ENCODE measurements around the gene SF3A2.

The SF3A2 gene

GRCh38 chr19:2270423-2271233 lies 34.0 kb downstream of the SF3A2 start:
- ATAC-seq = peak; percentile 25
- TF ChIP-seq PPARA (CRISPR knock-in tag; IDR thresholded peaks at IDR 0.05; ENCODE audit: borderline replicate concordance) (no peak), TOX (CRISPR knock-in tag; IDR thresholded peaks at IDR 0.05; ENCODE audit: borderline replicate concordance) (no peak), OSR1 (CRISPR knock-in tag; IDR thresholded peaks at IDR 0.05) (no peak), ARNTL (CRISPR knock-in tag; IDR thresholded peaks at IDR 0.05; ENCODE audit: borderline replicate concordance, low read depth) (no peak), ISL1 (CRISPR knock-in tag; IDR thresholded peaks at IDR 0.05) (no peak), ZFP3 (CRISPR knock-in tag; IDR thresholded peaks at IDR 0.05) (no peak), ESRRG (CRISPR knock-in tag; IDR thresholded peaks at IDR 0.05) (no peak), ZFP30 (CRISPR knock-in tag; IDR thresholded peaks at IDR 0.05) (no peak), ZNF8 (CRISPR knock-in tag; IDR thresholded peaks at IDR 0.05) (no peak), BACH2 (CRISPR knock-in tag; IDR thresholded peaks at IDR 0.05; ENCODE audit: borderline replicate concordance) (no peak), GLIS3 (CRISPR knock-in tag; IDR thresholded peaks at IDR 0.05) (no peak), TCF4 (CRISPR knock-in tag; IDR thresholded peaks at IDR 0.05; ENCODE audit: borderline replicate concordance) (no peak), ZNF70 (CRISPR knock-in tag; IDR thresholded peaks at IDR 0.05) (no peak), SNAI2 (CRISPR knock-in tag; IDR thresholded peaks at IDR 0.05) (no peak), POU6F1 (CRISPR knock-in tag; IDR thresholded peaks at IDR 0.05; ENCODE audit: borderline replicate concordance, low read depth) (no peak)
- TF ChIP-seq, protein P1, sequence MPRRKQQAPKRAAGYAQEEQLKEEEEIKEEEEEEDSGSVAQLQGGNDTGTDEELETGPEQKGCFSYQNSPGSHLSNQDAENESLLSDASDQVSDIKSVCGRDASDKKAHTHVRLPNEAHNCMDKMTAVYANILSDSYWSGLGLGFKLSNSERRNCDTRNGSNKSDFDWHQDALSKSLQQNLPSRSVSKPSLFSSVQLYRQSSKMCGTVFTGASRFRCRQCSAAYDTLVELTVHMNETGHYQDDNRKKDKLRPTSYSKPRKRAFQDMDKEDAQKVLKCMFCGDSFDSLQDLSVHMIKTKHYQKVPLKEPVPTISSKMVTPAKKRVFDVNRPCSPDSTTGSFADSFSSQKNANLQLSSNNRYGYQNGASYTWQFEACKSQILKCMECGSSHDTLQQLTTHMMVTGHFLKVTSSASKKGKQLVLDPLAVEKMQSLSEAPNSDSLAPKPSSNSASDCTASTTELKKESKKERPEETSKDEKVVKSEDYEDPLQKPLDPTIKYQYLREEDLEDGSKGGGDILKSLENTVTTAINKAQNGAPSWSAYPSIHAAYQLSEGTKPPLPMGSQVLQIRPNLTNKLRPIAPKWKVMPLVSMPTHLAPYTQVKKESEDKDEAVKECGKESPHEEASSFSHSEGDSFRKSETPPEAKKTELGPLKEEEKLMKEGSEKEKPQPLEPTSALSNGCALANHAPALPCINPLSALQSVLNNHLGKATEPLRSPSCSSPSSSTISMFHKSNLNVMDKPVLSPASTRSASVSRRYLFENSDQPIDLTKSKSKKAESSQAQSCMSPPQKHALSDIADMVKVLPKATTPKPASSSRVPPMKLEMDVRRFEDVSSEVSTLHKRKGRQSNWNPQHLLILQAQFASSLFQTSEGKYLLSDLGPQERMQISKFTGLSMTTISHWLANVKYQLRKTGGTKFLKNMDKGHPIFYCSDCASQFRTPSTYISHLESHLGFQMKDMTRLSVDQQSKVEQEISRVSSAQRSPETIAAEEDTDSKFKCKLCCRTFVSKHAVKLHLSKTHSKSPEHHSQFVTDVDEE (CRISPR knock-in tag; IDR thresholded peaks at IDR 0.05) = no peak
- TF ChIP-seq, protein P2, sequence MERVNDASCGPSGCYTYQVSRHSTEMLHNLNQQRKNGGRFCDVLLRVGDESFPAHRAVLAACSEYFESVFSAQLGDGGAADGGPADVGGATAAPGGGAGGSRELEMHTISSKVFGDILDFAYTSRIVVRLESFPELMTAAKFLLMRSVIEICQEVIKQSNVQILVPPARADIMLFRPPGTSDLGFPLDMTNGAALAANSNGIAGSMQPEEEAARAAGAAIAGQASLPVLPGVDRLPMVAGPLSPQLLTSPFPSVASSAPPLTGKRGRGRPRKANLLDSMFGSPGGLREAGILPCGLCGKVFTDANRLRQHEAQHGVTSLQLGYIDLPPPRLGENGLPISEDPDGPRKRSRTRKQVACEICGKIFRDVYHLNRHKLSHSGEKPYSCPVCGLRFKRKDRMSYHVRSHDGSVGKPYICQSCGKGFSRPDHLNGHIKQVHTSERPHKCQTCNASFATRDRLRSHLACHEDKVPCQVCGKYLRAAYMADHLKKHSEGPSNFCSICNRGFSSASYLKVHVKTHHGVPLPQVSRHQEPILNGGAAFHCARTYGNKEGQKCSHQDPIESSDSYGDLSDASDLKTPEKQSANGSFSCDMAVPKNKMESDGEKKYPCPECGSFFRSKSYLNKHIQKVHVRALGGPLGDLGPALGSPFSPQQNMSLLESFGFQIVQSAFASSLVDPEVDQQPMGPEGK (CRISPR knock-in tag; IDR thresholded peaks at IDR 0.05; ENCODE audit: borderline replicate concordance) = no peak

GRCh38 chr19:2271234-2272103 lies 34.8 kb downstream of the SF3A2 start:
- TF ChIP-seq TCF4 (CRISPR knock-in tag; IDR thresholded peaks at IDR 0.05; ENCODE audit: borderline replicate concordance) (no peak), ESRRG (CRISPR knock-in tag; IDR thresholded peaks at IDR 0.05) (no peak), SNAI2 (CRISPR knock-in tag; IDR thresholded peaks at IDR 0.05) (no peak), POU6F1 (CRISPR knock-in tag; IDR thresholded peaks at IDR 0.05; ENCODE audit: borderline replicate concordance, low read depth) (no peak), ZNF70 (CRISPR knock-in tag; IDR thresholded peaks at IDR 0.05) (no peak), PPARA (CRISPR knock-in tag; IDR thresholded peaks at IDR 0.05; ENCODE audit: borderline replicate concordance) (no peak), ARNTL (CRISPR knock-in tag; IDR thresholded peaks at IDR 0.05; ENCODE audit: borderline replicate concordance, low read depth) (no peak), CREB5 (CRISPR knock-in tag; IDR thresholded peaks at IDR 0.05; ENCODE audit: low read depth) (no peak), ISL1 (CRISPR knock-in tag; IDR thresholded peaks at IDR 0.05) (no peak), ZC3H10 (CRISPR knock-in tag; IDR thresholded peaks at IDR 0.05) (no peak)
- TF ChIP-seq, protein P2 (CRISPR knock-in tag; IDR thresholded peaks at IDR 0.05; ENCODE audit: borderline replicate concordance) = no peak
- TF ChIP-seq, protein P1 (CRISPR knock-in tag; IDR thresholded peaks at IDR 0.05) = no peak
- peak; percentile 38 for ATAC-seq
